HepG2 (cell line): ENCODE data around the gene ITPR1. TPM values are rescaled to one million over a fixed set of nuclear protein-coding genes. Genes with fewer than 3 reads are reported as not detected.

Source experiments
- ADNP ChIP-seq: sonication (generic); formaldehyde crosslinking; IDR thresholded peaks from 2 replicates; pipeline ENCODE4 v1.4.0; 2020; ENCODE audit warnings: missing genetic modification reagents
- EP300 ChIP-seq, 3 experiments: sonication (generic) in 1 of 3; formaldehyde crosslinking in 1 of 3; IDR thresholded peaks; 2 replicates each; pipeline versions ENCODE4 v1.5.1 to v1.6.1; 2011 to 2020; ENCODE audit warnings: low read depth in 2 of 3, low read length in 2 of 3, borderline replicate concordance in 1 of 3, improper control_type of control experiment in 1 of 3, mild to moderate bottlenecking in 1 of 3, missing genetic modification reagents in 1 of 3, moderate library complexity in 1 of 3
- HNF4G ChIP-seq, 2 experiments: sonication (generic) in 1 of 2; formaldehyde crosslinking in 1 of 2; IDR thresholded peaks; 2 replicates each; pipeline versions ENCODE4 v1.4.0 to v1.6.1; 2011 to 2020; ENCODE audit warnings: borderline replicate concordance in 2 of 2, low read depth in 2 of 2, mild to moderate bottlenecking in 2 of 2, low read length in 1 of 2, missing genetic modification reagents in 1 of 2, moderate library complexity in 1 of 2
- HOXD1 ChIP-seq: sonication (generic); formaldehyde crosslinking; IDR thresholded peaks from 2 replicates; pipeline ENCODE4 v1.5.0; 2020; ENCODE audit warnings: missing genetic modification reagents
- NFYC ChIP-seq: IDR thresholded peaks from 2 replicates; pipeline ENCODE4 v1.6.1; 2016; ENCODE audit warnings: missing genetic modification reagents, missing compliant biosample characterization
- PLRG1 ChIP-seq: fragments of 450-650 bp; conservative IDR thresholded peaks from 2 replicates; pipeline ENCODE4 v1.6.1; 2016
- RAD51 ChIP-seq: fragments of 450-650 bp; IDR thresholded peaks from 2 replicates; pipeline ENCODE4 v1.6.1; 2016; ENCODE audit warnings: borderline replicate concordance
- REST ChIP-seq, 2 experiments: IDR thresholded peaks; 2 replicates each; pipeline ENCODE4 v1.6.1; 2011 to 2012; ENCODE audit warnings: low read length in 2 of 2, borderline replicate concordance in 1 of 2, low read depth in 1 of 2, mild to moderate bottlenecking in 1 of 2, moderate library complexity in 1 of 2
- SOX13 ChIP-seq, 3 experiments: fragments of 450-650 bp in 1 of 3; sonication (generic) in 1 of 3; formaldehyde crosslinking in 1 of 3; IDR thresholded peaks in 2 of 3; conservative IDR thresholded peaks in 1 of 3; 2 replicates each; pipeline versions ENCODE4 v1.5.0 to v1.6.1; 2016 to 2020; ENCODE audit warnings: antibody characterized with exemption in 1 of 3, mild to moderate bottlenecking in 1 of 3, missing compliant biosample characterization in 1 of 3, missing genetic modification reagents in 1 of 3, moderate library complexity in 1 of 3
- SOX5 ChIP-seq: IDR thresholded peaks from 2 replicates; pipeline ENCODE4 v1.6.1; 2016; ENCODE audit warnings: borderline replicate concordance
- TBX2 ChIP-seq: sonication (generic); formaldehyde crosslinking; IDR thresholded peaks from 2 replicates; pipeline ENCODE4 v1.5.0; 2020; ENCODE audit warnings: missing genetic modification reagents, mild to moderate bottlenecking, borderline replicate concordance
- TRAFD1 ChIP-seq: sonication (generic); formaldehyde crosslinking; IDR thresholded peaks from 2 replicates; pipeline ENCODE4 v1.5.1; 2020; ENCODE audit warnings: missing genetic modification reagents, mild to moderate bottlenecking, borderline replicate concordance
- ZNF264 ChIP-seq: sonication (generic); formaldehyde crosslinking; IDR thresholded peaks from 2 replicates; pipeline ENCODE4 v1.4.0; 2020; ENCODE audit warnings: missing genetic modification reagents
- ZNF629 ChIP-seq: sonication (generic); formaldehyde crosslinking; conservative IDR thresholded peaks from 2 replicates; pipeline ENCODE4 v1.5.0; 2020; ENCODE audit warnings: missing genetic modification reagents
- polyA plus RNA-seq, 8 experiments: library from polyadenylated mRNA; depleted of rRNA in 3 of 8; stranded (reverse) in 7 of 8; unstranded in 1 of 8; fragments of >200 nt; fragmentation: Illumina TruSeq in 4 of 8; extraction: Trizol in 4 of 8; gene quantifications; 2 replicates each; pipeline versions ENCODE4 v1.2.1 to v1.2.3, GENCODE V29; 2011 to 2016; ENCODE audit warnings: low read depth in 4 of 8, missing spikeins in 1 of 8, mixed read lengths in 1 of 8; ENCODE audit not compliant: insufficient read depth in 1 of 8
- total RNA-seq, 5 experiments: library from RNA; depleted of rRNA; stranded (reverse); fragments of >200 nt; fragmentation: Illumina TruSeq; extraction: Trizol; gene quantifications; 2 replicates each; pipeline ENCODE4 v1.2.3, GENCODE V29; 2016; ENCODE audit warnings: low read depth in 1 of 5

The ITPR1 gene
- total and polyA plus RNA-seq, 2 of the 13 experiments (the other 11 are each of a cell fraction or from before 2014, with no cell fraction given), result 10.0 to 11.4 TPM

- TF ChIP-seq EP300 (IDR thresholded peaks at IDR 0.05; ENCODE audit: low read depth in 2 of 2, low read length in 2 of 2) (peak in 1 of 2 experiments; percentile 49; a peak in 2 of 4 replicates), EP300 (CRISPR knock-in tag; IDR thresholded peaks at IDR 0.05; ENCODE audit: borderline replicate concordance) (no peak), SOX13 (IDR thresholded peaks at IDR 0.05) (no peak), SOX13 (CRISPR knock-in tag; conservative IDR thresholded peaks at IDR 0.05 in 1 of 2, IDR thresholded peaks at IDR 0.05 in 1 of 2) (peak in 1 of 2 experiments; percentile 94; a peak in 2 of 4 replicates), ZNF629 (0 out of 2 replicates have a peak, but pooled peaks have one; percentile 25), HOXD1 (no peak), HNF4G (IDR thresholded peaks at IDR 0.05; ENCODE audit: borderline replicate concordance, low read depth, low read length) (peak; percentile 64; the same call in 1 of the 2 replicates), HNF4G (CRISPR knock-in tag; IDR thresholded peaks at IDR 0.05; ENCODE audit: borderline replicate concordance, low read depth) (no peak), REST (IDR thresholded peaks at IDR 0.05; ENCODE audit: borderline replicate concordance in 1 of 2, low read depth in 1 of 2, low read length in 2 of 2) (no peak), NFYC (CRISPR knock-in tag) (no peak), SOX5 (CRISPR knock-in tag) (peak; percentile 95), PLRG1 (no peak), RAD51 (peak; percentile 80; the same call in 1 of the 2 replicates), ZNF264 (CRISPR knock-in tag) (0 out of 2 replicates have a peak, but pooled peaks have one; percentile 24), ADNP (CRISPR knock-in tag) (no peak), TBX2 (CRISPR knock-in tag) (peak; percentile 86), TRAFD1 (0 out of 2 replicates have a peak, but pooled peaks have one; percentile 8)
Observed at GRCh38 chr3:4748701-4749378, 255.7 kb downstream of the ITPR1 start (continued).
